Measurements from ENCODE around the gene ANGPTL2.

- no peak for TF ChIP-seq CTCF (conservative IDR thresholded peaks at IDR 0.05 in 1 of 2, IDR thresholded peaks at IDR 0.05 in 1 of 2; ENCODE audit: extremely low read depth in 1 of 2, insufficient read depth in 1 of 2, low read depth in 1 of 2, low read length in 2 of 2)
- no peak for TF ChIP-seq EZH2 (IDR thresholded peaks at IDR 0.05; ENCODE audit: borderline replicate concordance, low read length)
Observed at GRCh38 chr9:127090341-127090985, 32.0 kb downstream of the ANGPTL2 start.
